ENCODE results near the gene LRIG1.

LRIG1 gene

DNA sequence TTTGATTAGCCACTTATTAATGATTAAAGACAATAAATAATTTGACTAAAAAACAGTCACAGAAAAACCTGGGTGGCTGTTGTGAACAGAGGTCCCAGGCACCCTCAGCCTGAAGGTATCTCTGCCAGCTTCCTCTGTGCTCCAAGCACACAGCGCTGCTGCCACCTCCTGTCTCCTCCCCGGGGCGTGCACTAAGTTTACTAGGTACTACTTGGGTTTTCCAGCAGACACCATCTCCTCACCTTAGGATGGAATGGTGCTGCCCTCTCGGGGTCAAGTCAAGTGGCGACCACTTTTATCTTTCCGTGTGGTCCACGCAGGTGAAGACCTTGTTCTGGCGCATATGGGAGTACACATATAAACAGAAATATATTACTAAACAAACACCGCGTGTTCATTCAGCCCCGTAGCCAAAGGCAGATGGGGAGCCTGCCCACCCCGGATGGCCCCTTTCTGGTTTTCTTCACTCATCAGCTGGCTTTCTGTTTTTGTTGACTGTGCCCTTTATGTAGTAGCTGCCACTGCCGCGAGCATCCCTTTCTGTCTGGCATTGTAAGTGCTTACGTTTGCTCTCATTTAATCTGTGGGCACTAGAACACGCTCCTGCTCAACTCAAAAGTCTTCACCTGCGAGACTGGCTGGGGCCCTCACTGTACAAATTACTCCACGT is 128.0 kb downstream of the LRIG1 start:
- FAIRE-seq (no peak), DNase-seq (ENCODE audit: insufficient read length) (no peak)
- TF ChIP-seq POLR2A (IDR thresholded peaks at IDR 0.05; ENCODE audit: low read depth, low read length), result no peak

GRCh38 chr3:66371432-66371831 is 129.4 kb downstream of the LRIG1 start:
- TF ChIP-seq POLR2A (IDR thresholded peaks at IDR 0.05; ENCODE audit: low read depth, low read length) (no peak), TAF1 (IDR thresholded peaks at IDR 0.05; ENCODE audit: borderline replicate concordance, low read depth, low read length) (no peak), POLR2AphosphoS5 (IDR thresholded peaks at IDR 0.05; ENCODE audit: low read depth, low read length) (no peak)
- no peak for FAIRE-seq
- no peak for DNase-seq (ENCODE audit: insufficient read length)

GRCh38 chr3:66370179-66370578 is 130.6 kb downstream of the LRIG1 start:
- TF ChIP-seq TAF1 (IDR thresholded peaks at IDR 0.05; ENCODE audit: borderline replicate concordance, low read depth, low read length), result no peak
- TF ChIP-seq POLR2A (IDR thresholded peaks at IDR 0.05; ENCODE audit: low read depth, low read length), result no peak
- TF ChIP-seq POLR2AphosphoS5 (IDR thresholded peaks at IDR 0.05; ENCODE audit: low read depth, low read length), result no peak
- DNase-seq (ENCODE audit: insufficient read length), result no peak
- FAIRE-seq, result no peak

DNA sequence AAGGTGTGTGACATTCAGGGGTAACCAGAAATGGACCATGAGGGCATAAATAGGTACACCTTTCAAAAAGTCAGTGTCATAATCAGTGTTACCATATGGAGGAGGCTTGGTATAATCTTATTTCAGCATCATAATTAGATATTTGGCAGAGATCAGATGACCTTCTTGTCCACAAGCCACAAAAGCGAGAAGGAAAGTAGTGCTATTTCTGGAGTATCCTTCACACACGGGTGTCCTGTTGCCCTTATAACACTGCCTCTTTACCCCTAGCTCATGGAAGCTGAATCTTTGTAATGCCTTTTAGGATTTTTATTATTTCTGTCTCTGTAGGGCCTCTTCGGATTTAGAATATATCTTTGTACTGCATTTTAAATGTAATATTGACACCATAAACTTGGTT is 132.8 kb downstream of the LRIG1 start:
- no peak for FAIRE-seq
- no peak for DNase-seq (ENCODE audit: insufficient read length)
- TF ChIP-seq POLR2AphosphoS5 (IDR thresholded peaks at IDR 0.05; ENCODE audit: low read depth, low read length) (no peak), POLR2A (IDR thresholded peaks at IDR 0.05; ENCODE audit: low read depth, low read length) (no peak), TAF1 (IDR thresholded peaks at IDR 0.05; ENCODE audit: borderline replicate concordance, low read depth, low read length) (no peak)

- no peak for DNase-seq (ENCODE audit: insufficient read length)
- TF ChIP-seq TAF1 (IDR thresholded peaks at IDR 0.05; ENCODE audit: borderline replicate concordance, low read depth, low read length), result no peak
- TF ChIP-seq POLR2AphosphoS5 (IDR thresholded peaks at IDR 0.05; ENCODE audit: low read depth, low read length), result no peak
- TF ChIP-seq POLR2A (IDR thresholded peaks at IDR 0.05; ENCODE audit: low read depth, low read length), result no peak
- FAIRE-seq, result no peak
These were observed 134.1 kb downstream of the LRIG1 start for GRCh38 chr3:66366747-66367146.

DNA sequence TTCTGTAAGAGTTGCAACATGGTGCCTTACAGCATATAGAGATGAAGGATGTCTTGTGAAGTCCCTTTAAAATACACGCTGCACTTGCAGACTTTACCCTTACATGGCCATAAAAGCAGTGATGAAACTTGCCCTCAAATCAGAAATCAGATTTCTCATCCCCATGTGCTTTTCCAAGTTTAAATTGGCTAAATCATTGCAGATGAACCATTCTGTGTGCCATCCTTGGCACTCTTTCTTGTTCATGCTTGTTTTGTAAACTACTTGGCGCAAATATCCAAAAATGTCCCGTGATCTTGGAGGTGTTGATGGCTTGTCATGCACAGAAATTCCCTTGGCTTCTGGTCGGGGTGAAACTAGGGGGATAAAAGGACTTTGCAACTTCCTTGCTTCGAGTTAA is 135.7 kb downstream of the LRIG1 start:
- no peak for TF ChIP-seq POLR2A (IDR thresholded peaks at IDR 0.05; ENCODE audit: low read depth, low read length)
- TF ChIP-seq TAF1 (IDR thresholded peaks at IDR 0.05; ENCODE audit: borderline replicate concordance, low read depth, low read length), result no peak
- no peak for TF ChIP-seq POLR2AphosphoS5 (IDR thresholded peaks at IDR 0.05; ENCODE audit: low read depth, low read length)
- no peak for FAIRE-seq
- DNase-seq (ENCODE audit: insufficient read length), result no peak

DNA sequence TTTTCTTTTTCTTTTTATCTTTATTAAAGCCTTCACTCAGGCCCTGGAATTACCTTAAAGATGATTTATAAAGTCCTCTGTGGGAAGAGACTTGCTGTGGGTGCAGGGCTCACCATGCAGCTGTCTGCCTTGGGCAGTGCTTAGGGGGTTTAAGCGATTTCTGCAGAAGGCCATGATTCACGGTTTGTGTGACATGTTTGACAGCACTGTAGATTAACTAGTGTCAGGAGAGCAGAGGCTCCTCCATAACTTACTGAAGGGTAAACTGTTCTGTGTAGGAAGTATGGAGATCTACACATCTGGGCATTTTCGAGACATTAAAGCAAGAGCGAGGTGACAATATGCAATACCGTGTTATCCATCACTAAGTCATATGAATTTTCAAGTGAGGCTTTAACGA is 137.7 kb downstream of the LRIG1 start:
- no peak for DNase-seq (ENCODE audit: insufficient read length)
- FAIRE-seq, result no peak

GRCh38 chr3:66362541-66362941 is 138.3 kb downstream of the LRIG1 start:
- DNase-seq (ENCODE audit: insufficient read length) (no peak), FAIRE-seq (no peak)
- TF ChIP-seq POLR2AphosphoS5 (IDR thresholded peaks at IDR 0.05; ENCODE audit: low read depth, low read length) (no peak), TAF1 (IDR thresholded peaks at IDR 0.05; ENCODE audit: borderline replicate concordance, low read depth, low read length) (no peak), POLR2A (IDR thresholded peaks at IDR 0.05; ENCODE audit: low read depth, low read length) (no peak)

More for the DNA sequence above, 137.7 kb downstream of the LRIG1 start:
- TF ChIP-seq POLR2AphosphoS5 (IDR thresholded peaks at IDR 0.05; ENCODE audit: low read depth, low read length) (no peak), POLR2A (IDR thresholded peaks at IDR 0.05; ENCODE audit: low read depth, low read length) (no peak), TAF1 (IDR thresholded peaks at IDR 0.05; ENCODE audit: borderline replicate concordance, low read depth, low read length) (no peak)

GRCh38 chr3:66361356-66361755 is 139.5 kb downstream of the LRIG1 start:
- no peak for FAIRE-seq
- DNase-seq (ENCODE audit: insufficient read length), result no peak
- TF ChIP-seq POLR2AphosphoS5 (IDR thresholded peaks at IDR 0.05; ENCODE audit: low read depth, low read length) (no peak), TAF1 (IDR thresholded peaks at IDR 0.05; ENCODE audit: borderline replicate concordance, low read depth, low read length) (no peak), POLR2A (IDR thresholded peaks at IDR 0.05; ENCODE audit: low read depth, low read length) (no peak)

DNA sequence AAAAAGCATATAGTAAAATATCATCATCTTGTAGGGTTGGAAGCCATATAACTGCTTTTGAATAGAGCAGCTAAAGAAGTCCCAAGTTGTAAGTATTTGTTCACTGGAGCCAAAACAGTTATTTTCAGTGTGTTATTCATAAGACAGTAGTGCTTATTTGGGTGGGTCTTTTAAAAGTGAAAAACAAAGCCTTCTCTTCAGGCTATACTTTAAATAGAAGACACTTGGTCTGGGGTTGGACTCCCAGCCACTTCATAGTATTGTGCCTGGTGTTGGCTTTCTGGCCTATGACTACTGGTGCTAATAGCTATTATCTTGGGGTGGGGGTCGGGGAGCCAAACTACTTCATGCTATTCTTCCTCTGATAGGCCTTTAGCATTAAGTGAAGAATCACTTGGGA is 144.8 kb downstream of the LRIG1 start:
- no peak for TF ChIP-seq TAF1 (IDR thresholded peaks at IDR 0.05; ENCODE audit: borderline replicate concordance, low read depth, low read length)
- no peak for TF ChIP-seq POLR2A (IDR thresholded peaks at IDR 0.05; ENCODE audit: low read depth, low read length)
- TF ChIP-seq POLR2AphosphoS5 (IDR thresholded peaks at IDR 0.05; ENCODE audit: low read depth, low read length), result no peak
- FAIRE-seq, result no peak
- DNase-seq (ENCODE audit: insufficient read length), result no peak

DNA sequence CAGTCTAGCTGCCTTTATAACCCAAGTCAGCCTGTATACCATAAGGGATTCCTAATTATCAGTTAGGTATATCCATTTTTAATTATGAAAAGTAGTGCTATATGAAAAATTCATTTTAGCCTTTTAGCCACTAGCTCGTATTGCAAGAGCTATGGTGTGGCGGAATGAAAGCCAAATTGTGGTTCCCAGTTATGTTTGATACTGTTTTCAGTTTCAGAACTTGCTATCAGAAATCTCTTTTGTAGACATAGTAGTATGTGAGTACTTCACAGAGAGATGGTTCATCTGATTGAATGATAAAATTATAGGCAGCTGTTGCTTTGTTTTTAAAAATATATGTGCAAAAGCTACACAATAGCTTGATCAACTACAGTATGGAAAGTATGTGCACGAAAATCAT is 145.4 kb downstream of the LRIG1 start:
- FAIRE-seq (no peak), DNase-seq (ENCODE audit: insufficient read length) (no peak)
- TF ChIP-seq POLR2A (IDR thresholded peaks at IDR 0.05; ENCODE audit: low read depth, low read length), result no peak

GRCh38 chr3:66354001-66354400 is 146.8 kb downstream of the LRIG1 start:
- no peak for FAIRE-seq
- TF ChIP-seq POLR2AphosphoS5 (IDR thresholded peaks at IDR 0.05; ENCODE audit: low read depth, low read length) (no peak), POLR2A (IDR thresholded peaks at IDR 0.05; ENCODE audit: low read depth, low read length) (no peak), TAF1 (IDR thresholded peaks at IDR 0.05; ENCODE audit: borderline replicate concordance, low read depth, low read length) (no peak)
- DNase-seq (ENCODE audit: insufficient read length), result no peak

GRCh38 chr3:66353530-66353929 is 147.3 kb downstream of the LRIG1 start:
- FAIRE-seq (peak; percentile 5), DNase-seq (ENCODE audit: insufficient read length) (no peak)
- TF ChIP-seq TAF1 (IDR thresholded peaks at IDR 0.05; ENCODE audit: borderline replicate concordance, low read depth, low read length) (no peak), POLR2AphosphoS5 (IDR thresholded peaks at IDR 0.05; ENCODE audit: low read depth, low read length) (no peak), POLR2A (IDR thresholded peaks at IDR 0.05; ENCODE audit: low read depth, low read length) (no peak)

All from GM12892 (cell line).